CD4-positive, alpha-beta T cell treated with Interleukin-6 at 100 ng/mL for 8 hours (primary cell): ENCODE results near the gene JAK2.
A peak's percentile ranks its signal among the peaks of the same experiment; 100 is the strongest.
"Not testable (repeated sequence)": the region's sequence is repeated elsewhere in the genome, so short reads cannot be mapped to it uniquely, and the experiment has no call there.

Source experiments
- DNase-seq: peaks from one replicate; pipeline ENCODE4 v3.0.0-alpha.2; 2020; ENCODE audit warnings: mixed read lengths, low spot score

Gene JAK2

DNA sequence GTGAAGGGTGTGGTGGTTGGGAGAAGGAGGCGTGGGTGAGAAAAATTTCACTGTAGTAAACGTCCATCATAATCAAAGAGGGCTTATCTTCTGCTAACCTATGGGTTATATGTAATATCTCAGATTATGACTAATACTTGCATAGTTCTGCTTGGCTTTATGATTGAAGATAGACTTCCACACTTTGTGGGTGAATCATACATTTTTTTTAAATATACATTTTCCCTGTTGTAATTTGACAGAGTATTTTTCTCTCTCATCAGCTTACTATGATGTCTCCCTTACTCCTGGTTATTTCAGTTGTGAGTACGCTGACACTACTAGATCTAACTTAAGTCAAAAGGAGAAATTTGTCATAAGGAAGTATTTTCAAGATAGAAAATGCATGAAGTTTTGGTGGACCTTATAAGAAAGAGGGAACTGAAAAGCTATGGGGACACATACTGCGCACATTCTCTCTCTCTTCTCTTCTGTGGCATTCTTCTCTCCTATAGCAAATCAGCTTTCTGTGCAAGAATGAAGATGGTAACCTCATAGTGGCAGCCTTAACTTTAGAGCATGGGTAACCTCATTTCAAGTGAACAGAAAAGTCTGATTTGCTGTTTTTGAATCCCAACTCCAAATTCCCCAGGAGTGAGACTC lies 4.9 kb upstream of the JAK2 start:
- no peak for DNase-seq

DNA sequence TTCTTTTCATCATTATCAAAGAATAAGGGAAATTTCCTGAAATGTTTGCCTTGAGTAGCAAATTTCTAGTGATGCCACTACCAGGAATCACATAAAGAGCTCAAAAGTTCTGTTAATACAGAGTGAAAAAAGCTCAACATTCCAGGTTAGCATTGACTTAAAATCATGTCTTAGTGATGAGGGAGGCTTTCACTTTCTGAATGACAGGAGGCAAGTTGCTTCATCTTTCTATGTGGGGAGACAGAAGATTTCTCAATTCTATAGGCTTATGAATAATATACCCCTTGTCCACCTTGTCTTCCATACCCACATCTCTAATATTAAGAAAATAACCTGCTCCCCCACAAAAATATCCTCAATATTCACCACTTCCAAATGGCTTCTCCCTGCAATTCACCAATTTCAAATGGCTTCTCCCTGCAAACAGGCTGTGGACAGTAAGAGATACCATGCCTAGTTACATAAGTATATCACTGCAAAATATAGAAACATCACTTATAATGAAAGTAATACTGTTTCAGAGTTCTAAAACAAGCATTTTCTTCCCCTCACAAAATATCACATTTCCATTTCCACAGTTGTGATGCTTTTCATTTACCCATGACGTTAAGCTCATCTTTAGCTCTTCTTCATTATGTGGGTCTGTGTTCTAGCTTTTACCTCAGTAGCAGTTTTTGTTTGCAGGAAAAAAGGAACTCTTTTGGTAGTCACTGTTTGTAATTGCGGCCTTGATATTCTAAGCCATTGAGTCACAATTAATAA lies 2.2 kb upstream of the JAK2 start:
- DNase-seq, result no peak

DNA sequence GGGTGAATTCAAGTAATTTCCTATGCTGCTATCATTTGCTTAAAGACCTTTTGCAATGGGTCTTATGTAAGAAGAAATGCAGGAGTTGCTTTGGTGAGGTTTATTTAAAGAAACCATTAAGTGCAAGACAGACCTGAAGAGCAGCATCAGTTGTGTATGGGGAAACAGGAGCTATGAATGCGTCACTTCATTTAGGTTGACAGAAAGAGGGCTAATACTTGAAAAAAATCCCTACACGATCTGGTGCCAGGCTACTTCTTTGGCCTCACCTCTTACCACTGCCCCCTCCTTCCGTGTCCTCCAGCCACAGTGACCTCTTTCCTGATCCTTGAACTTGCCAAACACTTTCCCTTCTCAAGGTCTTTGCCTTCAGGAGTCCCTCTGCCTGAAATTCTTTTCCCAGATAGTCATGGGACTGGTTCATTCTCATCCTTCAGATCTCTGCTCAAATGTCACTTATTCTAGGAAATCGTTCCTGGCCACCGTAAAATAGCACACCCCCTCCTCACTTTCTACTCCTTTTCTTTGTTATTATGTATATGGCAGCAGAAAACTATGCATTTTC lies 1.4 kb upstream of the JAK2 start:
- DNase-seq, result no peak

DNA sequence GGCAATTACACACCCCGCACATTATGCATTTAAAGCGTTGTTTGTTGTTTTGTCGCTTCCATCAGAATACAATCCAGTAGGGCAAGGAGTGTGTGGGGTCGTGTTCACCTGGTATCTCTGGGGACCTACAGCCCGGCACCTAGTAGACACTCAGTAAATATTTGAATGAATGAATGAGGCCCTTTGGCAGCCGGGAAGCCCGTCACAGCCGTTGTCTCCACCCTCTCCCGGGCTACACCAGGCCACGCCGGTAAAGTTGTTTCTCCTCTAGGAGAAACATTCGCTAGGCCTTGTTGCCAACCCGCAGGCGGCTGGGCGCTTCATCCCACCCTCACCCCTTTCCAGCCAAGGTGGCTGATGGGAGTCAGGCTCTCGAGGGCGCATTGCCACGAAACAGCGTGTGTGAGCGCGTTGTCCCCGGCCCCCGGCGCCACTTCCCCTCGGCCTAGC lies 876 bp upstream of the JAK2 start:
- no peak for DNase-seq

DNA sequence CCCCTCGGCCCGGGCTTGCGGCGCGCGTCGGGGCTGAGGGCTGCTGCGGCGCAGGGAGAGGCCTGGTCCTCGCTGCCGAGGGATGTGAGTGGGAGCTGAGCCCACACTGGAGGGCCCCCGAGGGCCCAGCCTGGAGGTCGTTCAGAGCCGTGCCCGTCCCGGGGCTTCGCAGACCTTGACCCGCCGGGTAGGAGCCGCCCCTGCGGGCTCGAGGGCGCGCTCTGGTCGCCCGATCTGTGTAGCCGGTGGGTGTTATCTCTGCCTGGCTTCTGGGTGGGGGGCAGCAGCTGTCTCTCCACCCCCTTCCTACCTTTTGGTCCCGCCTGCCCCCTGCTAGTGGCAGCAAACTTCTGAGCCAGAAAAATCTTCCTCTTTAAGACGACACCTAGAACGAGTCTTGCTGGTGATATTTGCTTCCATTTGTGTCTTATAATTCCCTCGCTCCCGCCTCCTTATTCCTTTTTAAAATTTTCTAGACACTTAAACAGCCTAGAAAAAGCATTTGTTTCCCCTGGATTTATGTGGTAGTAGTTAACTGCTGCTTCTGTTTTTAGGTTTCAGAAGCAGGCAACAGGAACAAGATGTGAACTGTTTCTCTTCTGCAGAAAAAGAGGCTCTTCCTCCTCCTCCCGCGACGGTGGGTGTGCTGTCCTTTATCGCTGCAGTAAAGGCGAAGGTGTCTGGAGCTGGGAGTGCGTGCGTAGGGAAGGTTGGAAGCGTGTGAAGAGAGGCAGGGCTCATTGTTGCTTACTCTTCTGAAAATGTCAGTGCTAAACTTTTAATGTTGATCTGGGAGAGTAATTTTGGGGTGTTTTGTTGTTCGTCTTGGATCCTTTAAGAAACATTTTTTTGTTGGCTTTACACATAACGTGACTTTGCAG lies 554 bp downstream of the JAK2 start:
- peak; percentile 17 for DNase-seq

DNA sequence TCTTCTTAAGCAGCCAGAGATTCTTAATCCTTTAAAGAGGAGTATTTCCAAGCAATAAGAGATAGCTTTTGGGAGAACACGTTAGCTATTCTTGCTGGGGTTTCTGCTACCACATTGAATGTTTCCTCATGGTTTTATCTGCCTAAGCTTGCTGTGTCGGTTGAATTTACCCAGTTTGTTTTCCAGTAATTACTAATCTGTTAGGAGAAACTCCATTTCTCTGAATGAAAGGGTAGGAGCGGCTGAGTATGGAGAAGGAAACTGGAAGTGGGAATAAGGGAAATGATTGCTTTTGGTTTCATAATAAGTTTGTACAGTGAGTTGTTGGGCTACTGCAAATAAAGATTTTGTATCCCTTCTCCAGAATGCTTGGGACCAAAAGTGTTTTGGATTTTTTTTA lies 1.2 kb downstream of the JAK2 start:
- DNase-seq, result no peak

DNA sequence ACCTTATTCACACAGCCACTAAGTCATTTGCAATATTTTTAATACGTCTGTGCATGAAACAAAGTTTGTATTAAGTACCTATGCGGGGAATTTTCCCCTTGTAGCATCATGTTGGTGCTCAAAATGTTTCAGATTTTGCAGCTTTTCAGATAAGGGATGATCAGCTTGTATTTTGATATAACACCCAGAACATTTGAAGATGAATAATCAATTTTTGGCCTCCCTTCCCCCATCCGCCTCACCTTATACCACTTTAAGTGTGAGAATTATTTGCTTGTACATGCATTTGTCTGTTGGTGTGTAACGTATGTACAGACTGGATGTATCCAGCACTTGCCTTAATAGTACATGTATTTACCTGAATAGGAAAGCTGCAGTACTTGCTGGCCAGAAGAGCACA lies 1.7 kb downstream of the JAK2 start:
- DNase-seq, result no peak

DNA sequence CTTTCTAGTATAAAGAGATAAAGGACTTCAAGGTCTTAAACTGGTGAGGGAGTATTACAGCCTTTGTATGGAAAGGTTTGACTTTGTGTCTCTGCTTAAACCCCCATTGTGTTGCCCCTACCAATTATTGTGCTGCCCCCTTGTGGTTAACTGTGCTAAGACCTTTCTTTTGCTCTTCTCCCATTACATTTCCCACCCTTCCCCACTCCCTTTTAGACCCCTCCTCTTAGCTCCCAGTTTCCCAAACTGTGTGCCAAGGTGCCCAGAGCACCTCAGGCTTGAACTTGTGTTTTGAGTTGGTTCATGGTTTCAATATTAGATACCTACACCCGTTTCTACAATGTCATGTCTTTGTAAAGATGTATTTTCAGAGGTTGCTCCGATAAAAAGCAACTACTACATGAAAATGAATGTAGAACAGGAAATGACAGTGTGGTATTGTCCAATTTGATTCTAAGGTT lies 2.9 kb downstream of the JAK2 start:
- DNase-seq, result peak; percentile 66

DNA sequence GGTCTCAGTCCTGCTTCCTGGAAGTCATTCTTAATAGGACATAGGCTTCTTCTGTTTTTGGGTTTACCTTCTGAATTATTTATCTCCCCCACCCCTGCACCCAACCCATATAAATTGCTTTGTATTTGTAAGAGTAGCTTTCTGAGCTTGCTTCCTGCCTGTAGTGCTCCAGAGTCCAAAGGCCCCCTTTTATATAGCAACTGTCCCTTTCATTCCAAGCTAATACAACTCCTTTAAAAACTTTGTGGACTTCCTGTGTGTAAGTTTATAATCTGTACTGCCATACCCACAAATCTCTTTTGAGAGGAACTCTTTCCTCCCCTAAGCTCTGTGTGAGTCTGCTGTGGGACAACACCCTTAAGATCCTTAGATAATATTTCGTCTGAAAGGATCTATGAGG lies 7.8 kb downstream of the JAK2 start:
- no peak for DNase-seq

DNA sequence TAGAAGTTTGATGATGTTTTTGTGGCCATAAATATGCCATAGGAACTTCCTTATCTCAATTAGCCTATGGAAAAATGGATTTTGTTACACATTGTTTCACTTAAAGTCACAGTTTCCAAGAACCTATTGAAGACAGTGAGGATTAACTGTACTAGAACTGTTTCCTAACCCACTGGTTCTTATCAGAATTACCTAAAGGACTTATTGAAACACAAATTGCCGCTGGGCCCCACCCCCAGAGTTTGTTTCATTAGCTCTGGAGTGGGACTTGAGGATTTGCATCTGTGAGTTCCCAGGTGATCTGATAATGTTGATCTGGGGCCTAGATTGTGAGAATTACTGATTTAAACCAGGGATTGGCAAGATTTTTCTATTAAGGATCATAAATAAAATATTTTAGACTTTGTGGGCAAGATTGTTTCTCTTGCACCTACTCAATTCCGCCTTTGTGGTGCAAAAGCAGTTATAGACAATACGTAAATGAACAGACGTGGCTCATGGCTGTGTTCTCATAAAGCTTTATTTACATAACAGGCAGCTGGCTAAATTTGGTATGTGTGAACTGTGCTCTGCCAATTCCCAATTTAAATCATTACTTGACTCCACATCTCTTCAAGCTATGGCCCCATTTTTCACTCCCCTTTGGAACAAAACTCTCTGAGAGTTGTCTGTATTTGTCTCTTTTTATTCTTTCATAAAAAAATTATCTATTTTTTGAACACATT lies 9.3 kb downstream of the JAK2 start:
- no peak for DNase-seq

DNA sequence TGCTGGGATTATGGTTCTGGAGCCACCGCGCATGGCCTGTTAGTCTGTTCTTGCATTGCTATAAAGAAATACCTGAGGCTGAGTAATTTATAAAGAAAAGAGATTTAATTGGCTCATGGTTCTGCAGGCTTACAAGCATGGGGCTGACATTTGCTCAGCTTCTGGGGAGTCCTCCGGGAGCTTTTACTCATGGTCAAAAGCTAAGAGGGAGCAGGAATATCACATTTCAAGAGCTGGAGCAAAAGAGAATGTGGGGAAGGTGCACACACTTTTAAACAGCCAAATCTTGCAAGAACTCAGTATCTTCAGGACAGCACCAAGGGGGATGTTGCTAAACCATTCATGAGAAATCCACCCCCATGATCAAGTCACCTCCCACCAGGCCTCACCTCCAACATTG lies 12.1 kb downstream of the JAK2 start:
- no peak for DNase-seq

DNA sequence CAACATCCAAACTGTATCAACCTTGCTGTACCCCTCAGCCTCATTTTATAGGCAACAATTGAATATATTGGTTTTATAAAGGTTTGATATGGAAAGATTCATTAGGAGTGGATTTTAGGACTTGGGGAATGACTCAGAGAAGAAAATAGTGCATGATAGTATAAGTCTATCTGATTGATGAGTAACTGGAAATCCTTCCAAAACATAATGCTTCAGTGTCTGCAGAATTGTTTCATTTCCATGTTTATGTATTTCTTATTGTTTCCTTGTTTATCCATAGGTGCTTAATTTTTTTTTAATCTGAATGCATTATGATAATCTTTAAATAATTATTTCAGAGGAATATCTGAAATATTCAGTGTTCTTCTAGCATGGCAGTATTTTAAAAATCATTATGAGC lies 12.6 kb downstream of the JAK2 start:
- DNase-seq, result no peak

DNA sequence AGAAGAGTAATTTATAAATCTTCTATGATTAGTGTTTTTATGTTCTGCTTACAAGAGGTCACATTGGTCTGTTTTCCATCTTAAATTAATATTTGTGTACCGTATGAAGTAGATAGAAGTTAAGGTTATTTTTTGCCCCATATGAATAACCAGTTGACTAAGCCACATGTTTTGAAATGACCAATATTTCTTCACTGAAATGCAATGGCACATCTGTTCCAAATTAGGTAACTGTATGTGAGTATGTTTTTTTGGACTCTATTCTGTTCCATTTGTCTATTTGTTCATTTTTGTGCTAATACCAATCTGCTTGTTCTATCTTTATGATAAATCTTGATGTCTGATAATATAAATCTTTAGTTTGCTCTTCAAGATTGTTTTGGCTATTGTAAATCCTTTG lies 17.7 kb downstream of the JAK2 start:
- no peak for DNase-seq

DNA sequence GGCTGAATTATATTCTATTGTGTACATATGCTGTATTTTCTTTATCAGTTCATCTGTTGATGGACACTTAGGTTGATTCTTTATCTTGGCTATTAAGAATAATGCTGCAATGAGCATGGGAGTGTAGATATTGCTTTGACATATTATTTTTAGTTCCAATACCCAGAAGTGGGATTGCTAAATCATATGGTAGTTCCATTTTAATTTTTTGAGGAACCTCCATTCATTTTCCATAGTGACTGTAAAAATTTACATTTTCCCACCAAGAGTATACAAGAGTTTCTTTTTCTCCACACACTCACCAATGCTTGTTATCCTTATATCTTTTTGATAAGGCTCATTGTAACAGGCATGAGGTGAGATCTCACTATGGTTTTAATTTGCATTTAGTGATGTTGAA lies 19.4 kb downstream of the JAK2 start:
- no peak for DNase-seq

DNA sequence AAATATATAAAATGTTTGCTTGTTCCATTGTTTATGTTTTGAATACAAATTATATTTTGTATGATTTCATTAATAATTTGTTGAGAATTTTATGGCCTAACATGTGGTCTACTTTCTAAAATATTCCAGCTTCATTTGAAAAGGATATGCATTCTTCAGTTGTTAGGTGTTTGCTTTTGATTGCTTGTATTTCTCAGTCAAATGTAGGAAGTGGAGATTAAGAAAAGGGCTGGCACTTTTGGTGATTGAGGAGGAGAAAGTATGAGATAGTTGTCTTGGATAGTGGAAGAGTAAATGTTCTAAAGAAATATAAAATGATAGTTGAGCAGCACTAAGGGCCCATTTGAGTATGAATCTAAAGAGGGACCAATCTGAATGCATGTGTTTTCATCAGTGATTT lies 23.1 kb downstream of the JAK2 start:
- no peak for DNase-seq

DNA sequence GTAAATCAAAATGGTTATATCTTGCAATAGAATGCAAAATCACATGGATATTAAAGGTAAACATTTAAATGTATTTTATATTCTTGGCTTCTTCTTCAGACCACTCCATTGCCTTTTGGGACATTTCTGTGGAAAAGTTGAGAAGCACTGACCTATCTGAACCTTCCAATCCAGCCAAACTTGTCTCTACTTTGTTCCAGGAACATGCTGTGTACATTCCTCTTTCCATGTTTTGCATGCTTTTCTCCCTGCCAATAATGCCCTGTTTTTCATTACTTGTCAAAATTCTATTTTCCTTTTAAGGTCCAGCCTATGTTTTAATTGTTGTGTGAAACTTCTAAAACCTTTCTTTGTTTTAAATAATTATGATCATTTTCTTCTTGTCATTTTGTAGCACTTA lies 28.3 kb downstream of the JAK2 start:
- no peak for DNase-seq

DNA sequence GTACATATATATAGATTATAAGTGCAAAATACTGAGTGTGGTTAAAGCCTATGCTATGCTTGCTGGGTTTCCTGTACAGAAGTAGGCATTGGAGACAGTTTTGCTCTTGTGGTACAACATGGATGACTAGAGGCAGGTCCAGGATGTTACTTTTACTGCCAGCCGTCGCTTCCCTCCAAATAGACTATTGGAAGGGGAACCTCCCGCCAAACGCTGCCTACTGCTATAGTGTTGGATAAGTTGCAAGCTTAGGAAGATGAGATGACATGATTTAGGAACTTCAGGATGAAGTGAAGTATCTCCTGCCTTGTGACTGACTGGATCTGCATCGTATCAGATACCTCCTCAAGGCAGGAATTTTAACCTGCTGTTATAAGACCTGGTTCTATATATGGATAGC lies 30.9 kb downstream of the JAK2 start:
- DNase-seq, result no peak

DNA sequence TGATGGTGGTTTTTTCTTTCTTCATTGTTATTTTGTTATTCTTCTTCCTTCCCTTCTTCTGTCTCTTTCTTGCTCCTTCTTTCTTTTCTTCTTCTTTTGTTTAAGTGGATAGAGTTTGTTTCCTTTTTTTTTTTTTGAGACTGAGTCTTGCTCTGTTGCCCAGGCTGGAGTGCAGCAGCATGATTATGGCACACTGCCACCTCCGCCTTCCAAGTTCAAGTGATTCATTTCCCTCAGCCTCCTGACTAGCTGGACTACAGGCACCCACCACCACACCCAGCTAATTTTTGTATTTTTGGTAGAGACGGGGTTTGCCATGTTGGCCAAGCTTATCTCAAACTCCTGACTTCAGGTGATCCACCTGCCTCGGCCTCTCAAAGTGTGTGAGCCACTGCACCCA lies 40.3 kb downstream of the JAK2 start:
- DNase-seq, result no peak

DNA sequence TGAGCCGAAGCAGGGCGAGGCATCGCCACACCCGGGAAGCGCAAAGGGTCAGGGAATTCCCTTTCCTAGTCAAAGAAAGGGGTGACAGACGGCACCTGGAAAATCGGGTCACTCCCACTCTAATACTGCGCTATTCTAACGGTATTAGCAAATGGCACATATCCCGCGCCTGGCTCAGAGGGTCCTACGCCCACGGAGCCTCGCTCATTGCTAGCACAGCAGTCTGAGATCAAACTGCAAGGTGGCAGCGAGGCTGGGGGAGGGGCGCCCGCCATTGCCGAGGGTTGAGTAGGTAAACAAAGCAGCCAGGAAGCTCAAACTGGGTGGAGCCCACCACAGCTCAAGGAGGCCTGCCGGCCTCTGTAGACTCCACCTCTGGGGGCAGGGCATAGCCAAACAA lies 46.9 kb downstream of the JAK2 start:
- not testable (repeated sequence) for DNase-seq

DNA sequence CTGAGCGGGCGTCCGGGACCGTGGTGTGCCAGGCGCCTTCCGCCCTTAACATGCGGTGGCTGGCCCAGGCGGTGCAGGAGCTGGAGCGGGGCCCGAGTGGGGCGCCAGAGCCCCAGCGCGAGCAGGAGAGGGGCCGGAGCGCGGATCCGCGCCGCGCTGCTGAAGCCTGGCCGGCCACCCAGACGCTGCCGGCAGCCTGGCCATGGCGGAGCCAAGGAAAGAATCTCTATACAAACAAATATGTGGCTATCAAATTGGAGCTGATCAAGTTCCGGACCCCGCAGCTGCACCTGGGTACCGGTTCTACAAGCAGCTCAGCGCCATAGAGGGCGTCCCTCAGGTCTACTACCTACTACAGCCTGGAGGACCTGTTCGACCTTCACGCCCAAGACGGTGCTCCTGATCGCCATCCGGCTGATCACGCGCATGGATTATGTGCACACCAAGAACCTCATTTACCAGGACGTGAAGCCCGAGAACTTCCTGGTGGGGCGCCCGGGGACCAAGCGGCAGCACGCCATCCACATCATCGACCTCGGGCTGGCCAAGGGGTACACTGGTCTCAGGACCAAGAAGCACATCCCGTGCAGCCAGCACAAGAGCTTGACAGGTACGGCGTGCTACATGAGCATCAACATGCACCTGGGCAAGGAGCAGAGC lies 55.8 kb downstream of the JAK2 start:
- no peak for DNase-seq

DNA sequence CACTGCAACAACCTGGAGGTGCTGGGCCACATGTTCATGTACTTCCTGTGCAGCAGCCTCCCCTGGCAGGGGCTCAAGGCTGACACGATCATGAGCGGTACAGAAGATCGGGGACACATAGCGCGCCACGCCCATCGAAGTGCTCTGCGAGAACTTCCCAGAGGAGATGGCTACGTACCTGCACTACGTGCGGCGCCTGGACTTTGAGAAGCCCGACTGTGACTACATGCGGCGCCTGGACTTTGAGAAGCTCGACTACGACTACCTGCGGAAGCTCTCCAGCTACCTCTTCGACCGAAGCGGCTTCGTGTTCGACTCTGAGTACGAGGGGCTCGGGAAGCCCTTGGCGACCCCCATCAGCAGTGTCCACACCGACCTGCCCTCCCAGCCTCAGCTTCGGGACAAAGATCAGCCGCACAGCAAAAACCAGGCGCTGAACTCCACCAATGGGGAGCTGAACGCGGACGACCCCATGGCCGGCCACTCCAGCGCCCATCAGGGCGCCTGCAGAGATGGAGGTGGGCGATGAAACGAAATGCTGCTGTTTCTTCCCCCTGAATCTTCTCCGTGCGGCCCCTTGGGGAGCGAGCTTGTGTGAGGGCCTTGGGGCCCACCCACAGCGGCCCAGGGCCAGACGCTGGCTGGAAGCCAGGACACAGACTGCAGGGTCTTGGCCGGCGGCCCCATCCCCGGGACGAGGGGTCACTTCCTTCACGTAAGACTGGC lies 56.5 kb downstream of the JAK2 start:
- no peak for DNase-seq
